ENCODE results near the gene CCDC87. TPM values are rescaled to one million over a fixed set of nuclear protein-coding genes. Genes with fewer than 3 reads are reported as not detected.
"Not testable (repeated sequence)": the region's sequence is repeated elsewhere in the genome, so short reads cannot be mapped to it uniquely, and the experiment has no call there.

The CCDC87 gene
- total and polyA plus RNA-seq, 3 donors from 2014 or later = 14.4 to 37.2 (median 26.3) TPM

- peak; percentile 98 for DNase-seq
- no peaks in the 10 kb centered on the region for H3K36me3 ChIP-seq (ENCODE audit: low read depth, missing control alignments)
- H3K9me3 ChIP-seq = no peaks in the 10 kb centered on the region
- peak within 1 kb of the TSS; percentile 70 to 85 for H3K4me3 ChIP-seq
- TF ChIP-seq POLR2A (IDR thresholded peaks at IDR 0.05) (no peak), CTCF (IDR thresholded peaks at IDR 0.05) (no peak)
- 0 to 1% methylated on average over 8 to 69 of the region's 71 CpGs for WGBS, 2 donors
- H3K27ac ChIP-seq = peak within 1 kb of the TSS in 1 of 2 donors; percentile 52
- H3K4me1 ChIP-seq = peaks cover 18% of the 10 kb centered on the region
- no peaks in the 10 kb centered on the region for H3K27me3 ChIP-seq
- intact Hi-C loops (cut with DNase I; ENCODE audit: low total_unique reads) = no loop called here
These were observed 47.0 kb downstream of the CCDC87 start, which contains the start of gene ZDHHC24 for GRCh38 chr11:66545701-66546367. TSS of gene ZDHHC24 (minus strand) at chr11:66546048. CDS start at chr11:66546003, 45 bp downstream.

- H3K27me3 ChIP-seq; DNase-seq; H3K27ac ChIP-seq; intact Hi-C loops (cut with DNase I; ENCODE audit: low total_unique reads); H3K36me3 ChIP-seq (ENCODE audit: low read depth, missing control alignments); H3K9me3 ChIP-seq: not testable (repeated sequence)
- WGBS, 2 donors = 60 to 75% methylated on average over 14 of the region's 14 CpGs
- Histone ChIP-seq H3K4me1 (peaks cover 18% of the 10 kb centered on the region), H3K4me3 (peak overlapping the region in 1 of 2 donors; percentile 85)
These were observed 47.9 kb downstream of the CCDC87 start for GRCh38 chr11:66544952-66545351.

GRCh38 chr11:66543263-66544107 is 49.4 kb downstream of the CCDC87 start:
- Histone ChIP-seq H3K27ac (no peak overlapping the region), H3K9me3 (no peaks in the 10 kb centered on the region), H3K27me3 (no peaks in the 10 kb centered on the region), H3K36me3 (ENCODE audit: low read depth, missing control alignments) (no peaks in the 10 kb centered on the region), H3K4me1 (peaks cover 18% of the 10 kb centered on the region), H3K4me3 (no peak overlapping the region)
- TF ChIP-seq POLR2A (IDR thresholded peaks at IDR 0.05) = no peak
- peak in 1 of 3 experiments; percentile 7 for TF ChIP-seq CTCF (IDR thresholded peaks at IDR 0.05)
- 48 to 51% methylated on average over 17 to 25 of the region's 26 CpGs for WGBS, 2 donors
- peak; percentile 47 for DNase-seq
- intact Hi-C loops (cut with DNase I; ENCODE audit: low total_unique reads) = no loop called here

GRCh38 chr11:66542362-66542761 is 50.5 kb downstream of the CCDC87 start:
- no peak for DNase-seq

More at GRCh38 chr11:66542362-66542761, 50.5 kb downstream of the CCDC87 start:
- WGBS, 2 donors = 90 to 91% methylated on average over 10 of the region's 10 CpGs
- TF ChIP-seq POLR2A (IDR thresholded peaks at IDR 0.05) = no peak
- no peak for TF ChIP-seq CTCF (IDR thresholded peaks at IDR 0.05)
- Histone ChIP-seq H3K27me3 (no peaks in the 10 kb centered on the region), H3K4me1 (peaks cover 18% of the 10 kb centered on the region), H3K36me3 (ENCODE audit: low read depth, missing control alignments) (no peaks in the 10 kb centered on the region), H3K9me3 (no peaks in the 10 kb centered on the region), H3K27ac (no peak overlapping the region), H3K4me3 (no peak overlapping the region)
- intact Hi-C loops (cut with DNase I; ENCODE audit: low total_unique reads) = no loop called here

Data from testis (tissue), 3 donors.